ENCODE results near the gene DARS2.

The DARS2 gene

GRCh38 chr1:173884701-173885100, 60.2 kb downstream of the DARS2 start:
- TF ChIP-seq CTCF (conservative IDR thresholded peaks at IDR 0.05) = no peak
- no peak overlapping the region for H3K27ac ChIP-seq

GRCh38 chr1:173886746-173887611, 62.5 kb downstream of the DARS2 start:
- no peak for TF ChIP-seq CTCF (conservative IDR thresholded peaks at IDR 0.05)
- H3K27ac ChIP-seq = no peak overlapping the region

- no peak overlapping the region for H3K27ac ChIP-seq
- no peak for TF ChIP-seq CTCF (conservative IDR thresholded peaks at IDR 0.05)
Observed at GRCh38 chr1:173887627-173888026, 63.2 kb downstream of the DARS2 start.

- TF ChIP-seq CTCF (conservative IDR thresholded peaks at IDR 0.05) = no peak
- no peak overlapping the region for H3K27ac ChIP-seq
Observed at GRCh38 chr1:173888749-173889148, 64.3 kb downstream of the DARS2 start.

- H3K27ac ChIP-seq = no peak overlapping the region
- TF ChIP-seq CTCF (conservative IDR thresholded peaks at IDR 0.05) = no peak
Observed at GRCh38 chr1:173889885-173890284, 65.4 kb downstream of the DARS2 start.

- no peak for TF ChIP-seq CTCF (conservative IDR thresholded peaks at IDR 0.05)
- H3K27ac ChIP-seq = no peak overlapping the region
Observed at GRCh38 chr1:173893611-173894010, 69.1 kb downstream of the DARS2 start.

GRCh38 chr1:173894189-173894588, 69.7 kb downstream of the DARS2 start:
- H3K27ac ChIP-seq = no peak overlapping the region
- no peak for TF ChIP-seq CTCF (conservative IDR thresholded peaks at IDR 0.05)
